Natural killer cell (primary cell): Measurements from ENCODE around the gene BTBD8. TPM values are rescaled to one million over a fixed set of nuclear protein-coding genes. Genes with fewer than 3 reads are reported as not detected.

ENCODE experiments used
- ATAC-seq, 3 donors: fragments of 150-1000 bp in 2 of 3; fragments of 200-7000 bp in 1 of 3; cut with Tn5 transposase; 1 replicate in 1 of 3; 2 replicates in 2 of 3; pipeline ENCODE4 v1.10.0; 2021; ENCODE audit warnings: mild to moderate bottlenecking in 2 of 3, moderate library complexity in 2 of 3
- DNase-seq, 2 donors: peaks; one replicate each; pipeline versions ENCODE4 v3.0.0 to v3.0.0-alpha.2; 2013 to 2021; ENCODE audit warnings: mixed read lengths in 1 of 2
- H3K27ac ChIP-seq: one replicate; pipeline ENCODE4 v1.5.1; 2013; ENCODE audit warnings: mild to moderate bottlenecking, low read length
- H3K27me3 ChIP-seq: one replicate; pipeline ENCODE4 v1.6.1; 2013; ENCODE audit warnings: low read length; ENCODE audit not compliant: control insufficient read depth, insufficient read depth
- H3K36me3 ChIP-seq: one replicate; pipeline ENCODE4 v1.6.1; 2013; ENCODE audit warnings: low read length; ENCODE audit not compliant: control insufficient read depth, insufficient read depth
- H3K4me1 ChIP-seq: one replicate; pipeline ENCODE4 v1.6.1; 2013; ENCODE audit warnings: low read length; ENCODE audit not compliant: control insufficient read depth, insufficient read depth
- H3K4me3 ChIP-seq: one replicate; pipeline ENCODE4 v1.5.1; 2013; ENCODE audit warnings: low read length
- H3K9me3 ChIP-seq: one replicate; pipeline ENCODE4 v1.6.1; 2013; ENCODE audit warnings: low read length; ENCODE audit not compliant: control insufficient read depth, insufficient read depth
- H3K27ac Mint-ChIP-seq, 2 donors: one replicate each; pipeline ENCODE4 v1.8.0; 2022; ENCODE audit warnings: mild to moderate bottlenecking in 2 of 2, mixed read lengths in 2 of 2, moderate library complexity in 1 of 2
- H3K27me3 Mint-ChIP-seq, 2 donors: one replicate each; pipeline ENCODE4 v1.8.0; 2022; ENCODE audit warnings: low read depth in 2 of 2, mixed read lengths in 2 of 2
- H3K36me3 Mint-ChIP-seq: one replicate; pipeline ENCODE4 v1.8.0; 2022; ENCODE audit warnings: mixed read lengths
- H3K4me1 Mint-ChIP-seq, 2 donors: one replicate each; pipeline ENCODE4 v1.8.0; 2022; ENCODE audit warnings: mixed read lengths in 2 of 2
- H3K4me3 Mint-ChIP-seq: one replicate; pipeline ENCODE4 v1.8.0; 2022; ENCODE audit warnings: mild to moderate bottlenecking, moderate library complexity, mixed read lengths
- H3K9me3 Mint-ChIP-seq, 2 donors: one replicate each; pipeline ENCODE4 v1.8.0; 2022; ENCODE audit warnings: mixed read lengths in 2 of 2
- WGBS: methylation state at CpG from one replicate; pipeline ENCODE4 v1.1.7; 2013; ENCODE audit warnings: missing lambda C conversion rate; ENCODE audit not compliant: insufficient coverage; 5-methylcytosine and 5-hydroxymethylcytosine counted together
- intact Hi-C: fragments of 100-400 bp; cut with micrococcal nuclease; formaldehyde crosslinking; loops from one replicate; pipeline ENCODE4 v1.14.2; 2022
- total RNA-seq, 4 donors: library from RNA; stranded (reverse); fragments of 120-200 nt in 1 of 4; gene quantifications; one replicate each; pipeline versions ENCODE4 v1.2.3 to v1.2.4, GENCODE V29; 2013 to 2022
- TF ChIP-seq, protein P1 (sequence below): fragments of 200-600 bp; IDR thresholded peaks from one replicate; pipeline ENCODE4 v1.8.0; 2022; ENCODE audit warnings: antibody characterized with exemption

Gene BTBD8
- total RNA-seq, 3 donors from 2014 or later (not counting 1 experiment from before 2014, with no cell fraction given) = 3.7 to 5.7 (median 4.0) TPM

GRCh38 chr1:92126088-92126487 lies 45.9 kb downstream of the BTBD8 start:
- Mint-ChIP-seq H3K36me3 (no peaks in the 10 kb centered on the region), H3K27ac (no peak overlapping the region), H3K4me3 (no peak overlapping the region), H3K9me3 (no peaks in the 10 kb centered on the region), H3K4me1 (peaks cover 0 to 5% of the 10 kb centered on the region in 2 donors), H3K27me3 (no peaks in the 10 kb centered on the region)
- ATAC-seq (no peak), DNase-seq (no peak)
- Histone ChIP-seq H3K9me3 (no peaks in the 10 kb centered on the region), H3K36me3 (no peaks in the 10 kb centered on the region), H3K27me3 (no peaks in the 10 kb centered on the region), H3K27ac (no peak overlapping the region), H3K4me1 (no peaks in the 10 kb centered on the region), H3K4me3 (no peak overlapping the region)
- WGBS = 91% methylated on average over 3 of the region's 3 CpGs
- intact Hi-C loops = no loop called here
- TF ChIP-seq, protein P1, sequence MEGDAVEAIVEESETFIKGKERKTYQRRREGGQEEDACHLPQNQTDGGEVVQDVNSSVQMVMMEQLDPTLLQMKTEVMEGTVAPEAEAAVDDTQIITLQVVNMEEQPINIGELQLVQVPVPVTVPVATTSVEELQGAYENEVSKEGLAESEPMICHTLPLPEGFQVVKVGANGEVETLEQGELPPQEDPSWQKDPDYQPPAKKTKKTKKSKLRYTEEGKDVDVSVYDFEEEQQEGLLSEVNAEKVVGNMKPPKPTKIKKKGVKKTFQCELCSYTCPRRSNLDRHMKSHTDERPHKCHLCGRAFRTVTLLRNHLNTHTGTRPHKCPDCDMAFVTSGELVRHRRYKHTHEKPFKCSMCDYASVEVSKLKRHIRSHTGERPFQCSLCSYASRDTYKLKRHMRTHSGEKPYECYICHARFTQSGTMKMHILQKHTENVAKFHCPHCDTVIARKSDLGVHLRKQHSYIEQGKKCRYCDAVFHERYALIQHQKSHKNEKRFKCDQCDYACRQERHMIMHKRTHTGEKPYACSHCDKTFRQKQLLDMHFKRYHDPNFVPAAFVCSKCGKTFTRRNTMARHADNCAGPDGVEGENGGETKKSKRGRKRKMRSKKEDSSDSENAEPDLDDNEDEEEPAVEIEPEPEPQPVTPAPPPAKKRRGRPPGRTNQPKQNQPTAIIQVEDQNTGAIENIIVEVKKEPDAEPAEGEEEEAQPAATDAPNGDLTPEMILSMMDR = no peak

GRCh38 chr1:92134331-92134730 lies 54.2 kb downstream of the BTBD8 start:
- intact Hi-C loops = no loop called here
- H3K9me3 Mint-ChIP-seq = no peaks in the 10 kb centered on the region
- H3K27ac Mint-ChIP-seq = no peak overlapping the region
- no peaks in the 10 kb centered on the region for H3K27me3 Mint-ChIP-seq
- no peaks in the 10 kb centered on the region for H3K36me3 ChIP-seq
- H3K4me3 Mint-ChIP-seq = no peak overlapping the region
- DNase-seq (no peak), ATAC-seq (no peak)
- H3K4me1 ChIP-seq = no peaks in the 10 kb centered on the region
- H3K4me1 Mint-ChIP-seq = no peaks in the 10 kb centered on the region
- H3K9me3 ChIP-seq = no peaks in the 10 kb centered on the region
- no peaks in the 10 kb centered on the region for H3K27me3 ChIP-seq
- no peak overlapping the region for H3K4me3 ChIP-seq
- no peak overlapping the region for H3K27ac ChIP-seq
- H3K36me3 Mint-ChIP-seq = no peaks in the 10 kb centered on the region
- TF ChIP-seq, protein P1 = no peak

- no peaks in the 10 kb centered on the region for H3K4me1 ChIP-seq
- no peak overlapping the region for H3K27ac ChIP-seq
- TF ChIP-seq, protein P1 = no peak
- no peaks in the 10 kb centered on the region for H3K27me3 ChIP-seq
- WGBS = 91% methylated on average over 2 of the region's 2 CpGs
- H3K4me3 ChIP-seq = no peak overlapping the region
- Mint-ChIP-seq H3K36me3 (no peaks in the 10 kb centered on the region), H3K27me3 (no peaks in the 10 kb centered on the region), H3K27ac (no peak overlapping the region), H3K9me3 (no peaks in the 10 kb centered on the region), H3K4me3 (no peak overlapping the region), H3K4me1 (no peaks in the 10 kb centered on the region)
- no peaks in the 10 kb centered on the region for H3K9me3 ChIP-seq
- DNase-seq = no peak
- ATAC-seq = no peak
- no peaks in the 10 kb centered on the region for H3K36me3 ChIP-seq
- intact Hi-C loops = no loop called here
Measured at GRCh38 chr1:92136341-92136740, 56.2 kb downstream of the BTBD8 start.

- Histone ChIP-seq H3K4me3 (no peak overlapping the region), H3K27me3 (no peaks in the 10 kb centered on the region), H3K36me3 (no peaks in the 10 kb centered on the region), H3K9me3 (peaks cover 11% of the 10 kb centered on the region), H3K27ac (no peak overlapping the region), H3K4me1 (no peaks in the 10 kb centered on the region)
- Mint-ChIP-seq H3K27me3 (no peaks in the 10 kb centered on the region), H3K4me1 (no peaks in the 10 kb centered on the region), H3K27ac (no peak overlapping the region), H3K36me3 (peaks cover 38% of the 10 kb centered on the region), H3K4me3 (no peak overlapping the region), H3K9me3 (peaks cover 4 to 13% of the 10 kb centered on the region in 2 donors)
- 100% methylated on average over 1 of the region's 2 CpGs for WGBS
- no peak for ATAC-seq
- TF ChIP-seq, protein P1 = no peak
- intact Hi-C loops = no loop called here
- no peak for DNase-seq
Measured at GRCh38 chr1:92154934-92155333, 74.8 kb downstream of the BTBD8 start.
